ENCODE data around the gene KIAA1671.

Gene KIAA1671

GRCh38 chr22:25048071-25048470 lies 95.6 kb downstream of the KIAA1671 start:
- Histone ChIP-seq H3K27me3 (ENCODE audit: insufficient read depth, insufficient read length) (no peaks in the 10 kb centered on the region), H3K9me3 (ENCODE audit: insufficient read depth, low read length) (peaks cover 19% of the 10 kb centered on the region; the same call in 1 of the 2 replicates), H3K4me1 (ENCODE audit: insufficient read depth, insufficient read length) (no peaks in the 10 kb centered on the region), H3K9ac (ENCODE audit: insufficient read length, low read depth) (no peak overlapping the region), H3K36me3 (ENCODE audit: insufficient read depth, insufficient read length, low read length) (peaks cover 28% of the 10 kb centered on the region), H3K4me3 (ENCODE audit: insufficient read length, low read depth) (no peak overlapping the region)
- DNase-seq (ENCODE audit: low read depth, low spot score) = no peak
- TF ChIP-seq SUZ12 (IDR thresholded peaks at IDR 0.05; ENCODE audit: extremely low read depth, insufficient read depth, insufficient read length) (no peak), ZNF274 (IDR thresholded peaks at IDR 0.05; ENCODE audit: low read depth, low read length) (no peak), YY1 (IDR thresholded peaks at IDR 0.05; ENCODE audit: insufficient read depth, insufficient read length) (no peak)

GRCh38 chr22:25048659-25049647 lies 96.4 kb downstream of the KIAA1671 start:
- Histone ChIP-seq H3K36me3 (ENCODE audit: insufficient read depth, insufficient read length, low read length) (peaks cover 29% of the 10 kb centered on the region), H3K9me3 (ENCODE audit: insufficient read depth, low read length) (peaks cover 19% of the 10 kb centered on the region; the same call in 1 of the 2 replicates), H3K9ac (ENCODE audit: insufficient read length, low read depth) (no peak overlapping the region), H3K4me1 (ENCODE audit: insufficient read depth, insufficient read length) (no peaks in the 10 kb centered on the region), H3K4me3 (ENCODE audit: insufficient read length, low read depth) (no peak overlapping the region), H3K27me3 (ENCODE audit: insufficient read depth, insufficient read length) (no peaks in the 10 kb centered on the region)
- TF ChIP-seq YY1 (IDR thresholded peaks at IDR 0.05; ENCODE audit: insufficient read depth, insufficient read length) = no peak
- peak; percentile 25 for DNase-seq (ENCODE audit: low read depth, low spot score)

- no peak overlapping the region for H3K4me3 ChIP-seq (ENCODE audit: insufficient read length, low read depth)
- peaks cover 27% of the 10 kb centered on the region for H3K36me3 ChIP-seq (ENCODE audit: insufficient read depth, insufficient read length, low read length)
- TF ChIP-seq SUZ12 (IDR thresholded peaks at IDR 0.05; ENCODE audit: extremely low read depth, insufficient read depth, insufficient read length) (no peak), ZNF274 (IDR thresholded peaks at IDR 0.05; ENCODE audit: low read depth, low read length) (no peak), YY1 (IDR thresholded peaks at IDR 0.05; ENCODE audit: insufficient read depth, insufficient read length) (no peak)
- peaks cover 19% of the 10 kb centered on the region; the same call in 1 of the 2 replicates for H3K9me3 ChIP-seq (ENCODE audit: insufficient read depth, low read length)
- no peak overlapping the region for H3K9ac ChIP-seq (ENCODE audit: insufficient read length, low read depth)
- no peak for DNase-seq (ENCODE audit: low read depth, low spot score)
- no peaks in the 10 kb centered on the region for H3K4me1 ChIP-seq (ENCODE audit: insufficient read depth, insufficient read length)
- no peaks in the 10 kb centered on the region for H3K27me3 ChIP-seq (ENCODE audit: insufficient read depth, insufficient read length)
Observed at GRCh38 chr22:25049770-25050169, 97.3 kb downstream of the KIAA1671 start.

GRCh38 chr22:25050566-25050965 lies 98.0 kb downstream of the KIAA1671 start:
- no peaks in the 10 kb centered on the region for H3K4me1 ChIP-seq (ENCODE audit: insufficient read depth, insufficient read length)
- H3K9me3 ChIP-seq (ENCODE audit: insufficient read depth, low read length) = peaks cover 19% of the 10 kb centered on the region; the same call in 1 of the 2 replicates
- H3K4me3 ChIP-seq (ENCODE audit: insufficient read length, low read depth) = no peak overlapping the region
- H3K36me3 ChIP-seq (ENCODE audit: insufficient read depth, insufficient read length, low read length) = peaks cover 27% of the 10 kb centered on the region
- no peaks in the 10 kb centered on the region for H3K27me3 ChIP-seq (ENCODE audit: insufficient read depth, insufficient read length)
- no peak overlapping the region for H3K9ac ChIP-seq (ENCODE audit: insufficient read length, low read depth)
- TF ChIP-seq YY1 (IDR thresholded peaks at IDR 0.05; ENCODE audit: insufficient read depth, insufficient read length) (no peak), ZNF274 (IDR thresholded peaks at IDR 0.05; ENCODE audit: low read depth, low read length) (no peak), SUZ12 (IDR thresholded peaks at IDR 0.05; ENCODE audit: extremely low read depth, insufficient read depth, insufficient read length) (no peak)
- no peak for DNase-seq (ENCODE audit: low read depth, low spot score)

GRCh38 chr22:25051073-25051472 lies 98.6 kb downstream of the KIAA1671 start:
- Histone ChIP-seq H3K4me1 (ENCODE audit: insufficient read depth, insufficient read length) (no peaks in the 10 kb centered on the region), H3K4me3 (ENCODE audit: insufficient read length, low read depth) (no peak overlapping the region), H3K36me3 (ENCODE audit: insufficient read depth, insufficient read length, low read length) (peaks cover 27% of the 10 kb centered on the region), H3K9ac (ENCODE audit: insufficient read length, low read depth) (no peak overlapping the region), H3K9me3 (ENCODE audit: insufficient read depth, low read length) (peaks cover 19% of the 10 kb centered on the region; the same call in 1 of the 2 replicates), H3K27me3 (ENCODE audit: insufficient read depth, insufficient read length) (no peaks in the 10 kb centered on the region)
- no peak for DNase-seq (ENCODE audit: low read depth, low spot score)
- no peak for TF ChIP-seq SUZ12 (IDR thresholded peaks at IDR 0.05; ENCODE audit: extremely low read depth, insufficient read depth, insufficient read length)
- no peak for TF ChIP-seq YY1 (IDR thresholded peaks at IDR 0.05; ENCODE audit: insufficient read depth, insufficient read length)
- no peak for TF ChIP-seq ZNF274 (IDR thresholded peaks at IDR 0.05; ENCODE audit: low read depth, low read length)

- H3K36me3 ChIP-seq (ENCODE audit: insufficient read depth, insufficient read length, low read length) = peaks cover 27% of the 10 kb centered on the region
- H3K4me1 ChIP-seq (ENCODE audit: insufficient read depth, insufficient read length) = peaks cover 1% of the 10 kb centered on the region
- no peak for DNase-seq (ENCODE audit: low read depth, low spot score)
- peaks cover 19% of the 10 kb centered on the region; the same call in 1 of the 2 replicates for H3K9me3 ChIP-seq (ENCODE audit: insufficient read depth, low read length)
- TF ChIP-seq ZNF274 (IDR thresholded peaks at IDR 0.05; ENCODE audit: low read depth, low read length) (no peak), SUZ12 (IDR thresholded peaks at IDR 0.05; ENCODE audit: extremely low read depth, insufficient read depth, insufficient read length) (no peak), YY1 (IDR thresholded peaks at IDR 0.05; ENCODE audit: insufficient read depth, insufficient read length) (no peak)
- no peak overlapping the region for H3K4me3 ChIP-seq (ENCODE audit: insufficient read length, low read depth)
- H3K27me3 ChIP-seq (ENCODE audit: insufficient read depth, insufficient read length) = no peaks in the 10 kb centered on the region
- H3K9ac ChIP-seq (ENCODE audit: insufficient read length, low read depth) = no peak overlapping the region
Observed at GRCh38 chr22:25051983-25052710, 99.6 kb downstream of the KIAA1671 start.
